Epidermal melanocyte (primary cell): ENCODE results near the gene POU2F3.
"Not testable (repeated sequence)": the region's sequence is repeated elsewhere in the genome, so short reads cannot be mapped to it uniquely, and the experiment has no call there.

ENCODE experiments used
- DNase-seq: peaks from one replicate; pipeline ENCODE4 v3.0.0; 2011; ENCODE audit warnings: low spot score; ENCODE audit not compliant: insufficient read length

The POU2F3 gene

DNA sequence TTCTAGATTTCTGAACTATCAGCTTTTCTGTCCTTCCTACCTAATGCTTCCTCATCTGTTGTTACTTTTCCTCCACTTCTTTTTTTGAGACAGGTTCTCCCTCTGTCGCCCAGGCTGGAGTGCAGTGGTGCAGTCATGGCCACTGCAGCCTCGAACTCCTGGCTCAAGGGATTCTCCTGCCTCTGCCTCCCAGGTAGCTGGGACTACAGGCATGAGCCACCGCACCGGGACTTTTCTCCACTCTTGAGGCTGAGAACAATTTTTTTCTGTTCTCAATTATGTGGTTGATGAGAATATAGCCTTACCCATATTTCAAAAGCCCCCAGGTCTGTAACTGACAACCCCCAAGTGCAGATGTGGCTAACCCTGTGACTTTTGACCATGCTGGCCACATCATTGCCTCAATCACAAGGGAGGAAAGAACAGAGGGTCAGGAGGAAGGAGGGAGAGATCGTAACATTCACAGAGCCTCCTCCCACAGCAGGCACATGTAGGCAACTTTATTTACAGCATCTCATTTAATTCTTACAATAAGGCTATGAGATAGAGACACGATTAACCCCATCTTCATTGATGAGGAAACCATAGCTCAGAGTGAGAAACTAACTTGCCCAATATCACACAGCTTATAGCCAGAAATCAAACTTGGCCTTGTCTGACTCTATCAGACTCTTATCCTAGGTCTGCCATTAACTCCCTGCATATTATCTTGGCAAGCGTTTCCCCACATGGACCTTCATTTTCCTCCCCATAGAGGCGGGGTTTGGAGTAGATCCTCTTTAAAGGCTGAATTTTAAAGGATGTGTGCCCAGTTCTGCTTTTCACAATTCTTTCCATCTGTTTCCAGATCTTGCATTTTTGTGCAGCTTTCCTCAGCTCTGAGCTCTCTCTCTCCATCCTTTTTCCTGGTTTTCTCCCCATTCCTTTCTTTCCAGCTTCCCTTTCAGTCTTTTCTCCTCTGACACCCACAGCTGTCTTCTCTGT is 9.6 kb downstream of the POU2F3 start:
- DNase-seq, result no peak

DNA sequence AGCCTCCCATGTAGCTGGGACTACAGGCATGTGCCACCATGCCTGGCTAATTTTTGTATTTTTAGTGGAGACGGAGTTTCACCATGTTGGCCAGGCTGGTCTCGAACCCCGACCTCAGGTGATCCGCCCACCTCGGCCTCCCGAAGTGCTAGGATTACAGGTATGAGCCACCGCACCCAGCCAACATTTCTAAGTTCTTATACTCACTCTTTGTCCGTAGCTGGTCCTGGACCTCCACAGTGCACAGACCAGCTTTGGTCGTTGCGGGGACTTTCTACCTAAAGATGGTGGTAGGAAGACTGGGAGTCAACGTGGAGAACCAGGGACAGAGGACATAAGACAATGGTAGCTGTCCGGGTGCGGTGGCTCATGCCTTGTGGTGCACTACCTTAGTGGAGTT is 13.4 kb downstream of the POU2F3 start:
- not testable (repeated sequence) for DNase-seq

- DNase-seq, result no peak
Measured at GRCh38 chr11:120254788-120255518, 15.0 kb downstream of the POU2F3 start.

GRCh38 chr11:120255519-120255866 is 15.6 kb downstream of the POU2F3 start:
- DNase-seq, result no peak

- no peak for DNase-seq
Measured at GRCh38 chr11:120256178-120256577, 16.2 kb downstream of the POU2F3 start.

- DNase-seq, result no peak
Measured at GRCh38 chr11:120256779-120257178, 16.8 kb downstream of the POU2F3 start.

- no peak for DNase-seq
Measured at GRCh38 chr11:120257346-120257745, 17.4 kb downstream of the POU2F3 start.

DNA sequence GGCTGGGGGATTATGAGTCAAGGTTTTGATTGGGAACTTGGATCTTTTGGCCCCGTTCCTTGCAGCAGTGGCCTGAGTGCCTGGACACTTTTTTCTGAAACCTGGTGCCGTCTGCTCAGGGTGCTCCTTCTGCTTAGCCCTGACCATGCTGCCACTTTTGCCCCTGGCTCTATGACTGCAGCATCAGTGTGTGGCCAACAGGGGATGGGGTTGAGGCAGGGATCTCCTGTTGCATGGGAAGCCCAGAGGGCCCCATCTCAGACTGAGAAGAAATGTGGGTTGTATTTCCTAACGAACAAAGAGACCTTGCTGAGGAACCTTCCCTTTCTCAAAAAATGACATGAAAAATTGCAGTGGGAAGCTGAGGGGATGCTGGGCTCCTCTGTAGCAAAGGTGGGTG is 18.7 kb downstream of the POU2F3 start:
- DNase-seq, result no peak

- DNase-seq, result no peak
Measured at GRCh38 chr11:120259241-120259640, 19.3 kb downstream of the POU2F3 start.

GRCh38 chr11:120259988-120260565 is 20.1 kb downstream of the POU2F3 start:
- no peak for DNase-seq

GRCh38 chr11:120260616-120261015 is 20.7 kb downstream of the POU2F3 start:
- DNase-seq, result no peak

DNA sequence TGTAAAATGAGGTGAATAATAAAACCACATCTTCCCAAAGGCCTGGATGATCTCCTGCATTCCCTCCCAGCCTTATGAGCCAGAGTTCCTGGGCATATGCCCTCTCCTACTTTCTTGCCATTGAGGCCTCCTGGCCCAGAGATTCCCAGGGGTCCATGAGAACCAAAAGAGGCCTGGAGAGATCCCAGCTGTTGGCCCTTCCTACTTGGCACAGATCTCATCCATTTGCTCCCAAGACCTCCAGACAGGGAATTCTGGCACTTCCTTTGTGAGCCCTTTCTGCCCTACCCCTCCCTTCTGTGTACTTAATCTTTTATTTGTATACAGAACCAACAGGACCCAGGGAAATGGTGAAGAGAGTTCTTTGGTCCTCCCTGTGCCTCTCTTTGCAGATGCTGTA is 21.4 kb downstream of the POU2F3 start:
- no peak for DNase-seq

DNA sequence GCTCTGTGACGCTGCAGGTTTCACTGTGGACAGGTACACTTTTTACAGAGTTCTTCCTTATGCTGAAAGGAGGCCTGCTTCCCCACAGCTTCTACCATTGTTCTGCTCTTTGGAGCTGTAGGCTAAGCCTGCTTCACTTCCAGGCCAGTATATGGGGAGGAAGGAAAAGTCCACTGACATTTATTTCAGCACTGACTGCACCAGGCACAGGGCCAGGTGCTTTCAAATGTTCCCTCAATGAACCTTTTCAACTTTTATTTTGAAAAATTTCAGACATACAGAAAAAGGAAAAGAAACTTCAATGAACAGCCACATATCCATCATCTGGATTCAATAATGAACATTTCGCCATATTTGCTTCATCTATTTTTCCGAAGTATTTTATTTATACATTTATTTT is 22.0 kb downstream of the POU2F3 start:
- no peak for DNase-seq

GRCh38 chr11:120267319-120267718 is 27.4 kb downstream of the POU2F3 start:
- DNase-seq, result no peak

- no peak for DNase-seq
Measured at GRCh38 chr11:120268686-120269085, 28.7 kb downstream of the POU2F3 start.

DNA sequence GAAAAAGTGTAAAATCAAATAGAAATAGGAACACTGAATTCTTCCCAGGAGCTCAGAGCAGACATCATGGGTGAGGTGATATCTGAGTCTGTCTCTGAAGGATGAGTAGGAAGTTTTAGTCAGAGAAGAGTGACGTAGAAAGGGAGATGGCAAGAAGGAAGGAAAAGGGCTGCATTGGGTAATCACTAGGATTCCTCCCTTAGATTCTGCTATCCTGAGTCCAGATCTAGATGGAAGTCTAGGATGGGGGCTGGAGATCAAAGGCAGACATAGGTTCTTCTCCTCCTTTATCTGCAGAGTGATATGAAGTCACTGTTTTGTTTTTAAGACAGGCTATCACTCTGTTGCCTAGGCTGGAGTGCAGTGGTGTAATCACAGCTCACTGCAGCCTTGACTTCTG is 30.4 kb downstream of the POU2F3 start:
- DNase-seq, result no peak

- no peak for DNase-seq
Measured at GRCh38 chr11:120271672-120272071, 31.7 kb downstream of the POU2F3 start.

GRCh38 chr11:120272303-120272702 is 32.4 kb downstream of the POU2F3 start:
- no peak for DNase-seq

- DNase-seq, result no peak
Measured at GRCh38 chr11:120273432-120273831, 33.5 kb downstream of the POU2F3 start.

- DNase-seq, result not testable (repeated sequence)
Measured at GRCh38 chr11:120273956-120274355, 34.0 kb downstream of the POU2F3 start.

GRCh38 chr11:120279502-120279901 is 39.6 kb downstream of the POU2F3 start:
- no peak for DNase-seq

DNA sequence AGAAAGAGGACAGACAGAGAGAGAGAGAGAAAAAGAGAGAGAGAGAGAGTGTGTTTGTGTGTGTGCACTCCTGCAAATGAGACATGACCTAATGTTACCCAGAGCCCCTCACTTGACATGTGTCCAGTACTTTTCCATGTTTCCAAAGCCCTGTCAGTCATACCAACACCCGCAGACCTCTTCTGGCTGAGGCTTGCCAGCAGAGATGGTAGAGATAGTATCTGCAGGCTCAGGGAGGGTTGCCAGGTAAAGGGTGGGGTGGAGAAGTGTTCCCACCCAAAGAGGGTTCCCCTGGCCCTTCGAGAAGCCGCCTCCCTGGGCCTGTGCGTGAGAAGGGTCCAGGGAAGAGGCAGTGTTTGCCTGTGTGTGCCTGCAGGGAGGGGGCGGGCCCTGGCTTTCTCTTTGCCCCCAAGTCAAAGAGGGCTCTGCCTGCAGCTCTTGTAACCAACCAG is 40.7 kb downstream of the POU2F3 start:
- DNase-seq, result no peak
